GM18519 (cell line): ENCODE results near the gene MAP6D1.

Experiments used
- ATAC-seq: cut with Tn5 transposase; IDR thresholded peaks from one replicate; pipeline ENCODE4 v1.9.1; 2021; ENCODE audit warnings: mild to moderate bottlenecking, moderate library complexity; ENCODE audit not compliant: unreplicated experiment, low FRiP score

Gene MAP6D1

GRCh38 chr3:183824761-183825455 lies 469 bp downstream of the MAP6D1 start:
- no peak for ATAC-seq

GRCh38 chr3:183823963-183824362 lies 1.4 kb downstream of the MAP6D1 start:
- ATAC-seq = no peak

GRCh38 chr3:183822631-183823030 lies 2.7 kb downstream of the MAP6D1 start:
- no peak for ATAC-seq

- ATAC-seq = no peak
Observed at GRCh38 chr3:183819831-183820230, 5.5 kb downstream of the MAP6D1 start.

GRCh38 chr3:183818706-183819624 lies 6.4 kb downstream of the MAP6D1 start:
- ATAC-seq = no peak

GRCh38 chr3:183818041-183818620 lies 7.2 kb downstream of the MAP6D1 start:
- no peak for ATAC-seq

GRCh38 chr3:183817639-183818038 lies 7.7 kb downstream of the MAP6D1 start:
- ATAC-seq = no peak

- ATAC-seq = no peak
Observed at GRCh38 chr3:183816681-183817510, 8.5 kb downstream of the MAP6D1 start.

GRCh38 chr3:183815951-183816475 lies 9.4 kb downstream of the MAP6D1 start:
- no peak for ATAC-seq

GRCh38 chr3:183815563-183815940 lies 9.8 kb downstream of the MAP6D1 start:
- ATAC-seq = no peak

- ATAC-seq = no peak
Observed at GRCh38 chr3:183814240-183814639, 11.1 kb downstream of the MAP6D1 start.

- no peak for ATAC-seq
Observed at GRCh38 chr3:183812761-183813445, 12.5 kb downstream of the MAP6D1 start.

- ATAC-seq = no peak
Observed at GRCh38 chr3:183811638-183812037, 13.7 kb downstream of the MAP6D1 start.

- no peak for ATAC-seq
Observed at GRCh38 chr3:183810643-183811594, 14.5 kb downstream of the MAP6D1 start.

GRCh38 chr3:183809270-183809669 lies 16.1 kb downstream of the MAP6D1 start:
- no peak for ATAC-seq

GRCh38 chr3:183808355-183808754 lies 17.0 kb downstream of the MAP6D1 start:
- ATAC-seq = no peak

- no peak for ATAC-seq
Observed at GRCh38 chr3:183807881-183808280, 17.5 kb downstream of the MAP6D1 start.

- no peak for ATAC-seq
Observed at GRCh38 chr3:183807209-183807728, 18.1 kb downstream of the MAP6D1 start.
